GM18502 (cell line): Measurements from ENCODE around the gene FHAD1.

Experiments used
- ATAC-seq: cut with Tn5 transposase; IDR thresholded peaks from one replicate; pipeline ENCODE4 v1.9.1; 2021; ENCODE audit warnings: mild to moderate bottlenecking; ENCODE audit not compliant: unreplicated experiment, poor library complexity

FHAD1 gene

GRCh38 chr1:15246960-15247614 is at the start of gene FHAD1:
Gene FHAD1, plus strand, starts transcription at chr1:15247223. Its CDS starts 4,562 bp downstream, at chr1:15251785.
- no peak for ATAC-seq

GRCh38 chr1:15197591-15198447 is 49.2 kb upstream of the FHAD1 start:
- no peak for ATAC-seq

GRCh38 chr1:15198684-15199083 is 48.3 kb upstream of the FHAD1 start:
- no peak for ATAC-seq

DNA sequence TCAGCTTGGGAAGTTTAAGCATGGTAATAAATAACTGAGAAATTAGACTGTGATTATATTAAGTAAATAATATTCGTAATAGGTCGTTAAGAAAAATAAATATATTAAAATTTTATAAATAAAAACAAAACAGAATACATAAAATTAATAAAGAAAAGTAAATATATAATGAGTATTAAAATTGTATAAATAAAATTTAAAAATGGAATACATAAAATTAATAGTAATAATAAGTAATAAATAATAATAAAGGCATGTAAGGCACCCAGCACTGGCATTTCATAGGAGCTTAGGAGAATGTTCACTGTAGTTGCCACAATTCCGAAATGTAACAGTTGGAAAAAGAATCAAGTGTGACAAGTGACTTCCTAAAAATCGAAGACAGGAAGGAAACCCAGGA is 45.8 kb upstream of the FHAD1 start:
- no peak for ATAC-seq

DNA sequence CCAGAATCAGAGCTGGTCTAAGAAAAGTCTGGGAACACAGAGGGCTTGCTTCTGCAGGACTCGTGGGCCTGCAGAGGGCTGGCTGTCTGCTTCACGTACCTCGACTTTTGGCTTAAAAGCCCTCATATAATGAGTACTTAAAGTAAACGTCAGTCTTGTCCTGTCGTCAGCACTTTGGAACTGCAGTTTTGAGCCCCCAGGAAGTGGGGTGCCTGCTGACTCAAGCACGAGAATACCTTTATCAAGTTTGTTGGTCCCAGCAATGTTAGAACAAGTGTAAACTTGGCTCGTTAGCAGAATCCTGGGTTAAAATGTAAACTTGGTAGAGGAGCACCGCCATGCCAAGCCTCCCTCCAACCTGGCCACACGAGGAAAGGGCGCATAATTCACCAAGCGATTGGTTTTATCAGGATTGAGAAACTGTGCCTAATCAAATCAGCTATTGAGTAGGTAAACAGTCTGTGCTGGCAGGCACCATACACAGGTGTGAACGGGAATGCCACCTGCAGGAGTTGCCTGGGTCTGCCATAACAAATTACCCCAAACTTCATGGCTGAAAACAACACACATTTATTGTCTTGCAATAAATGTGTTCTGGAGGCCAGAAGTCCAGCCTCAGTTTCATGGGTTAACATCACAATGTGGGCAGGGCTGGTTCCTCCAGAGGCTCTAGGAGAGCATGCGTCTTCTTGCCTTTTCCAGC is 45.0 kb upstream of the FHAD1 start:
- ATAC-seq = no peak

DNA sequence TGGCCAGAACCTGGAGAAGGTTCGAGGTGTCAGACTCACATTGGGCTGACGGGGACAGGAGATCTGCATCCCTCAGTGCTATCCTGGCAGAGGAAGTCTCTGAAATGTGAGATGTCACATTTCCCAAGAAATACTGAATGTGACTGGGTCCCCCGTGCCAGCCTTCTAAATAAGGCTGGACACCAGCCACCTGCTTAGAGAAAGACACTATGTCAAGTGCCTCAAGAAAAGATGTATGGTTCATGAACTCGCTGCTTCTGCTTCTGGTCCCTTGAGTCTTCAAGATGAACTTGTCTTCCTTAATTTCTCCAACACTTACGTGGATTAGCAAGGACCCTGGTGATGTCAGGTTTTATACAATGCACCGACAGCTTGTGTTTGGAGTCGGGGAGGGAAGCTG is 42.1 kb upstream of the FHAD1 start:
- ATAC-seq = no peak

GRCh38 chr1:15205586-15206346 is 41.3 kb upstream of the FHAD1 start:
- ATAC-seq = no peak

DNA sequence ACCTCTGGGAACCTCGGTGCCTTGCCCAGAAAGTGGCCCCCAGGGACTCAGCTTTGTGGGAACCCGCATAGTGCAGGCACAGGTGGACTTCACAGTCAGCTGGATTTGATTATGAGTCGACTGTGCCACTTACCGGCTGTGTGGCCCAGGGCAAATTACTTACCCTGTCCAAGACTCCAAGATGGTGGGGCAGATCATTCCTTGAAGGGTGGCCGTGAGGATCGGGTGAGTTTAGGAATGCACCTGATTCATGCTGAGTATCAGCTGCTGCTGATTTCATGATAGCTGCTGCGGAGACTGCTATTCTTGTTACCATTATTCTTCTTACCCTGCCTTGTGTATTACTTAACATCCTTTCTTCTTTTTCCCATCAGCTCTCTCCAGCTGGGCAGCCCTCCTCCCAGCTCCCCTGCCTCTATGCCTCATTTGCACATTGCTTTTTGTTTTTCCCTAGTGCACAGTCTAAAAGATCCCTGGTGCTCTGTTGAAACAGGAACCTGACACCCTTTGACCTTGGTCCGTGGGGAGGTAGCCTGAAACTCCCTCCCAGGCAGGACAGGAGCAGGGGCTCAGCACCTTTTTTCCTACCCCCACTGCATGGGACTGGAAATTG is 40.5 kb upstream of the FHAD1 start:
- ATAC-seq = no peak

GRCh38 chr1:15207031-15207828 is 39.8 kb upstream of the FHAD1 start:
- ATAC-seq = no peak

DNA sequence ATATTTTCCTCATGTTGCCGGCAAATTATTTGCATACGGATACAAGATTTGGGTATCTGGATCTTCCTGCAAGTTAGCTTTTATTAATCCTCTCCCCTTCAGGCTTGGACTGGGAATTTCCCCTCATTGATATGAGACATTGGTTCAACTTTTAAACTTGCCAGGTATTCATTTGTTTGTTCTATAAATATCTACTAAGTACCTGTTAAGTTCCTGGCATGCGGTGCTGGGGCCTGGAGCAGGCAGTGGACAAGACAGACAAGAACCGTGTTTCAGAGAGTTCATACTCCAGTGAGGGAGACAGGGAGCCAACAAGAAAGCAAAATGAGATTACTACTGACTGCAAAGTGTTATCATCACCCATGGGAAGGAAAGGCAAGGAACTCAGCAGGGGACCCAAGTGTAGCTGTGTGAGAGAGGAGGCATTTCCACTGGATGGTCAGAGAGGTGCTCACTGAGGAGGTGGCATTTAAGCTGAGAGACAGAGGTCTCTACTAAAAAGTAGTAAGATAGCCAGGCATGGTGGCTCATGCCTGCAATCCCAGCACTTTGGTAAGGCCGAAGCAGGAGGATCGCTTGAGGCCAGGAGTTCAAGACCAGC is 39.1 kb upstream of the FHAD1 start:
- ATAC-seq = no peak

- ATAC-seq = no peak
Measured at GRCh38 chr1:15210651-15211375, 36.2 kb upstream of the FHAD1 start.

DNA sequence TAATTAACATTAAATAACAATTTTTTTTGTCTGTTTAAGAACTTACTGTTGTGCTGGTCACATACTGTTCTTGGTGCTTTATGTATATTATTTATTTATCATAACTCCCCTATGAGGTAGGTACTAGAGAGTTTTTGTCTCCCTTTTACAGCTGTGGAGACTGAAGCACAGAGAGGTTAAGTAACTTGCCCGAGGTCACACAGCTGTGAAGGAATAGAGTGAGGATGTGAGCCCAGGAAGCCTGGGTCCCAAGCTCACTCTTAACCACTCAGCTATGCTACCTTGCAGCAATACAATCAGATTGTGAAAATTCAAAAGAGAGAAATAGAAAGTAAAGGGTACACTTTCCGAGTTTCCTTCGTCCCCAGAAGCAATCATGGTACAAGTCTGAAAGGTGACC is 35.6 kb upstream of the FHAD1 start:
- ATAC-seq = no peak

DNA sequence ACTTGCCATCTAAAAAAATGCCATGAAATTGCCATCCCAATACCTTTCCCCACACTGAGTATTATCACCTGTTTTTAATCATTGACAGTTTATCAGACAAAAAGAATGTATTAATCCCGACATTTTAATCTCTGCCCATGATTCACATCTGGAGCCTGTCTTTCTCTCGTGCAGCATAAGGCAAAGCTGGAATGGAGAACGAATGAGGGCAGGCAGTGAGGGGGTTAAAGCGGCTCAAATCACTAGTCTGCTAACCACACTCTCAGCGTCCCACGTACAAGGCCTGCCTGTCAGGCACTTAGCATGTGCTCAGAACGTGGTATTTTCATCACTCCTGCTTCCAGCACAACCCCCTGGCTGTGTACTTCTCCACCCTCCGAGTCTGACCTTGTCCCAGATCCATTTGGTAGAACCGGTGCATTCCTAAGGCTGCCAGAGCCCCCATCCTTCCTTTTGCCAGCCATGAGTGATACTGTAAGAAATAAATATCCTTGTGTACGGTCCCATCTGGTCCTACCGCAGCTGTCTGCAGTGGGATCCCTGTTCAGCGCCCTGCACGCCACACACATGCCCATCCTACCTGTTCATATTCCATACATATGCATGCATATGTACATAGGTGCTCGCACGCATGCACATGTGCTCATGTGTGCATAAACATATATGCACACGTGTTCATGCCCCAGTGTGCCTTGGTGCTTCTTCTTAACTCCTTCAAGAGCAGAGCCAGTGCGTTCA is 34.6 kb upstream of the FHAD1 start:
- ATAC-seq = no peak

DNA sequence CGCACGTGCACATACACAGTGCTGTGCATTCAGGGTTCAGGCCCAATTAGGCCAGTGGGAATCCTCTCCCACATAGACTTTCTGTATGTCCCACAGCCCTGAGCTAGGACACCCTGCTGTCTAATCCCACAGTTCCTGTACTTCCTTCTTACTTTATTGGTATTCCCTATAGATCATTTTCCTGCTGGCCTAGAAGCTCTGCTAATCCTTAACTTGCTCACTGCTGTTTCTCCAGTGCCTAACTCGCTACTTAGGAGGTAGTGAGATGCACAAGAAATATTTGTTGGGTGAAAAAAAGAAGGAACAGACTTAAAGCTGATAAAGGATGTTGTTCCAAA is 34.1 kb upstream of the FHAD1 start:
- ATAC-seq = no peak

GRCh38 chr1:15213341-15213821 is 33.6 kb upstream of the FHAD1 start:
- no peak for ATAC-seq

DNA sequence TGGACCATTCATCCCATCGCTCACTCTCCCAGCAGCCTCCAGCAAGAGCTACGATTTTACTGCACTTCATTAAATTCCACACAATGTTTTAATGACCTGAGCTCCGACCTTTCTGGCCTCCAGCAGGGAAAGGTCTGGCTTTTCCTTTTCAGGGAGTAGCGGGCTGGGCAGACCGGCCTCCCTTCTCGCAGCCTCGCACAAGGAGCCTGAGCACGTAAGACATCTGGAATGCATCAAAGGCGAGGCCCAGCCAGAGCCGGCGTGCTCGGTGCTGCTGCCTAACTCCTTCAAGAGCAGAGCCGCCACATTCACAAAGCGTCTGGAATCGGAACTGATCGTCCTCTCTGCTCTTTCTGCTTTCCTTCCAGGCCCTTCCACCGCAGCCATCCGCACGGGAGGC is 32.5 kb upstream of the FHAD1 start:
- ATAC-seq = no peak

DNA sequence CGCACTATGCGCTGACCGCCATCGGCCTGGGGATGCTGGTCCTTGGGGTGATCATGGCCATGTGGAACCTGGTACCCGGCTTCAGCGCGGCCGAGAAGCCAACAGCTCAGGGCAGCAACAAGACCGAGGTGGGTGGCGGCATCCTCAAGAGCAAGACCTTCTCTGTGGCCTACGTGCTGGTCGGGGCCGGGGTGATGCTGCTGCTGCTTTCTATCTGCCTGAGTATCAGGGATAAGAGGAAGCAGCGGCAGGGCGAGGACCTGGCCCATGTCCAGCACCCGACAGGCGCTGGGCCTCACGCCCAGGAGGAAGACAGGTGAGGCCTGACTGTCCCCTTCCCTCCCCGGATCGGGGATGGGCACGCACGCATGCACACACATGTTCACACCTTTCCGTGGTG is 31.9 kb upstream of the FHAD1 start:
- no peak for ATAC-seq

- no peak for ATAC-seq
Measured at GRCh38 chr1:15217654-15218053, 29.4 kb upstream of the FHAD1 start.
